HCT116 (cell line): Measurements from ENCODE around the gene RAB11A. TPM values are rescaled to one million over a fixed set of nuclear protein-coding genes. Genes with fewer than 3 reads are reported as not detected.

Experiments
- ATAC-seq: fragments of 200-7000 bp; cut with Tn5 transposase; 2 replicates; pipeline ENCODE4 v1.9.1; 2020; ENCODE audit warnings: mild to moderate bottlenecking, moderate library complexity
- BruUV-seq: library from RNA; stranded (reverse); fragments of 400-500 nt; replicated peaks from 2 replicates; lab custom pipeline; 2021; lab: Mats Ljungman, UMichigan
- CTCF ChIA-PET: fragments of 300-600 bp; sonication (Branson Sonifier 250); formaldehyde crosslinking; loops from one replicate; lab custom pipeline; 2021; ENCODE audit warnings: antibody characterized with exemption; lab: Charles Lee
- POLR2A ChIA-PET: fragments of 300-600, 350-600 bp; sonication (Branson Sonifier 250); formaldehyde crosslinking; loops from one replicate; lab custom pipeline; 2021; ENCODE audit warnings: antibody characterized with exemption; lab: Charles Lee
- RAD21 ChIA-PET, 2 experiments: fragments of 300-600 bp; sonication (Branson Sonifier 250); formaldehyde crosslinking; loops; one replicate each; lab custom pipeline; 2023; ENCODE audit warnings: low total read pairs in 2 of 2; ENCODE audit not compliant: uncharacterized antibody in 2 of 2, unreplicated experiment in 2 of 2, low non-redundant PET in 1 of 2; lab: Charles Lee
- DNase-seq: peaks from one replicate; pipeline ENCODE4 v3.0.0-alpha.2; 2010; ENCODE audit warnings: low read depth, low spot score
- H2AFZ ChIP-seq: fragments of 200-600 bp; shearing (Covaris generic), sonication (generic); 2 replicates; pipeline ENCODE4 v1.6.1; 2017; ENCODE audit warnings: low read depth, mixed run types, mixed read lengths, antibody characterized with exemption, low read length; ENCODE audit not compliant: poor library complexity, severe bottlenecking
- H3K27ac ChIP-seq: 2 replicates; pipeline ENCODE4 v1.5.1; 2012; ENCODE audit warnings: low read depth, low read length
- H3K27me3 ChIP-seq: fragments of 200-600 bp; sonication (generic); 2 replicates; pipeline ENCODE4 v1.6.1; 2016; ENCODE audit warnings: mixed run types, low read length, mixed read lengths; ENCODE audit not compliant: insufficient read depth
- H3K36me3 ChIP-seq, 2 experiments: fragments of 200-500 bp in 1 of 2; fragments of 200-600 bp in 1 of 2; sonication (Bioruptor generic) in 1 of 2; sonication (generic) in 1 of 2; 2 replicates each; pipeline versions ENCODE4 v1.5.1 to v1.6.1; 2014 to 2016; ENCODE audit warnings: low read length in 2 of 2, inconsistent platforms in 1 of 2, mixed read lengths in 1 of 2, mixed run types in 1 of 2; ENCODE audit not compliant: insufficient read depth in 2 of 2, control insufficient read depth in 1 of 2
- H3K4me1 ChIP-seq, 2 experiments: fragments of 200-600 bp in 1 of 2; sonication (generic) in 1 of 2; 2 replicates each; pipeline versions ENCODE4 v1.5.1 to v1.6.1; 2012 to 2017; ENCODE audit warnings: low read length in 2 of 2, inconsistent platforms in 1 of 2, mild to moderate bottlenecking in 1 of 2, mixed read lengths in 1 of 2, mixed run types in 1 of 2, moderate library complexity in 1 of 2; ENCODE audit not compliant: insufficient read depth in 2 of 2, control insufficient read depth in 1 of 2
- H3K4me2 ChIP-seq: fragments of 200-600 bp; sonication (generic); 2 replicates; pipeline ENCODE4 v1.6.1; 2017; ENCODE audit warnings: mixed run types, low read length, mixed read lengths
- H3K4me3 ChIP-seq, 2 experiments: fragments of 200-600 bp in 1 of 2; sonication (generic) in 1 of 2; replicated peaks in 1 of 2; 2 replicates each; pipeline ENCODE4 v1.5.1; 2011 to 2016; ENCODE audit warnings: low read length in 2 of 2, control low read depth in 1 of 2, low read depth in 1 of 2, mild to moderate bottlenecking in 1 of 2, mixed read lengths in 1 of 2, mixed run types in 1 of 2
- H3K79me2 ChIP-seq: fragments of 200-600 bp; sonication (generic); 2 replicates; pipeline ENCODE4 v1.6.1; 2017; ENCODE audit warnings: mild to moderate bottlenecking, mixed run types, low read length, moderate library complexity, mixed read lengths; ENCODE audit not compliant: insufficient read depth
- H3K9ac ChIP-seq: fragments of 200-600 bp; sonication (generic); 2 replicates; pipeline ENCODE4 v1.6.1; 2016; ENCODE audit warnings: low read length, mixed read lengths
- H3K9me2 ChIP-seq: fragments of 200-600 bp; sonication (generic), shearing (Covaris generic); 2 replicates; pipeline ENCODE4 v1.6.1; 2017; ENCODE audit warnings: mixed run types, mild to moderate bottlenecking, moderate library complexity; ENCODE audit not compliant: insufficient read depth
- H3K9me3 ChIP-seq, 2 experiments: fragments of 200-500 bp in 1 of 2; fragments of 200-600 bp in 1 of 2; sonication (Bioruptor generic) in 1 of 2; sonication (generic) in 1 of 2; 2 replicates each; pipeline ENCODE4 v1.6.1; 2014 to 2017; ENCODE audit warnings: low read length in 2 of 2, mixed read lengths in 2 of 2, inconsistent platforms in 1 of 2, low read depth in 1 of 2, mild to moderate bottlenecking in 1 of 2, mixed run types in 1 of 2, moderate library complexity in 1 of 2; ENCODE audit not compliant: control insufficient read depth in 1 of 2, insufficient read depth in 1 of 2
- H4K20me1 ChIP-seq: fragments of 200-600 bp; sonication (generic), shearing (Covaris generic); 2 replicates; pipeline ENCODE4 v1.6.1; 2017; ENCODE audit warnings: mixed run types, mild to moderate bottlenecking, moderate library complexity; ENCODE audit not compliant: insufficient read depth
- CBX3 ChIP-seq: IDR thresholded peaks from 2 replicates; pipeline ENCODE4 v1.6.1; 2012; ENCODE audit warnings: low read depth
- CEBPB ChIP-seq: IDR thresholded peaks from 2 replicates; pipeline ENCODE4 v1.6.1; 2012; ENCODE audit warnings: low read depth
- EGR1 ChIP-seq: IDR thresholded peaks from 2 replicates; pipeline ENCODE4 v1.6.1; 2012; ENCODE audit warnings: low read depth
- EZH2phosphoT487 ChIP-seq: fragments of 200-600 bp; IDR thresholded peaks from 2 replicates; pipeline ENCODE4 v1.6.1; 2018; ENCODE audit warnings: antibody characterized with exemption, borderline replicate concordance
- JUND ChIP-seq: IDR thresholded peaks from 2 replicates; pipeline ENCODE4 v1.6.1; 2012
- POLR2AphosphoS5 ChIP-seq: IDR thresholded peaks from 2 replicates; pipeline ENCODE4 v1.6.1; 2011; ENCODE audit warnings: mild to moderate bottlenecking, low read depth, low read length, moderate library complexity
- RAD21 ChIP-seq: IDR thresholded peaks from 2 replicates; pipeline ENCODE4 v1.6.1; 2012; ENCODE audit warnings: low read depth, mild to moderate bottlenecking
- SIN3A ChIP-seq: IDR thresholded peaks from 2 replicates; pipeline ENCODE4 v1.6.1; 2012; ENCODE audit warnings: low read depth
- intact Hi-C: fragments of 100-400 bp; cut with micrococcal nuclease; formaldehyde crosslinking; loops from 2 replicates; pipeline ENCODE4 v1.10.0; 2022
- total RNA-seq: library from RNA; stranded (reverse); gene quantifications from one replicate; pipeline ENCODE4 v1.2.1, GENCODE V29; 2021; ENCODE audit not compliant: unreplicated experiment
- TF ChIP-seq, protein P1 (sequence below), 3 experiments: fragments of 200-600 bp in 1 of 3; sonication (generic) in 1 of 3; IDR thresholded peaks in 2 of 3; conservative IDR thresholded peaks in 1 of 3; 2 replicates each; pipeline ENCODE4 v1.5.1; 2012 to 2017; ENCODE audit warnings: low read depth in 2 of 3, low read length in 2 of 3, antibody characterized with exemption in 1 of 3, borderline replicate concordance in 1 of 3, control low read depth in 1 of 3, mild to moderate bottlenecking in 1 of 3, mixed read lengths in 1 of 3, mixed run types in 1 of 3, moderate library complexity in 1 of 3; ENCODE audit not compliant: insufficient read depth in 1 of 3
- TF ChIP-seq, protein P2 (sequence below): IDR thresholded peaks from 2 replicates; pipeline ENCODE4 v1.6.1; 2012
- TF ChIP-seq, protein P3 (sequence below): IDR thresholded peaks from 2 replicates; pipeline ENCODE4 v1.6.1; 2011; ENCODE audit warnings: mild to moderate bottlenecking, low read length, moderate library complexity; ENCODE audit not compliant: insufficient replicate concordance; ENCODE audit errors: extremely low read depth

Gene RAB11A
- total RNA-seq, 1 experiment from 2014 or later = 234 TPM

DNA sequence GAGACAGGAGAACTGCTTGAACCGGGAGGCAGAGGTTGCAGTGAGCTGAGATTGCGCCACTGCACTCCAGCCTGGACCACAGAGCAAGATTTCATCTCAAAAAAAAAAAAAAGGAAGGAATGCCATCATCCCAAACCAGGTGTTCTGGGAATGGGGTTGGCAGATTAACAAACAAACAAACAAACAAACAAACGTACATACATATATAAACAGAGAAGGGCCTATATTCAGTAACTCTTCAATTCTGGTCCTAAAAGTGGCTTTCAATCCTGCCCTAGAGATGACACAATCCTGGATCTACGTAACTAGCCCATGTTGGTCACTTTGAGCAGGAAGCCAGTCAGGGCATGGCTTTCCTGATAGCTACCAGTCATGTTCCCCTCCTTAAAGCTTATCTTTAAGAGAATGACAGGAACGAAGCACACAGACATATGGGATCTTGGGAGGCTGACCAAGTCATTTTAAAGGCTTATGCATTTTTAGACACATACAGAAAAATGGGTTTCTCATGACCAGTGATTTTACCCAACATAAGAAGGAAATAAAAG lies 29.9 kb upstream of the RAB11A start:
- Histone ChIP-seq H2AFZ (no peak overlapping the region), H3K9me2 (no peaks in the 10 kb centered on the region), H3K4me1 (no peaks in the 10 kb centered on the region), H3K4me3 (no peak overlapping the region), H3K27ac (no peak overlapping the region), H3K9ac (no peak overlapping the region), H3K4me2 (no peak overlapping the region), H3K27me3 (no peaks in the 10 kb centered on the region), H4K20me1 (no peaks in the 10 kb centered on the region), H3K36me3 (no peaks in the 10 kb centered on the region), H3K9me3 (no peaks in the 10 kb centered on the region), H3K79me2 (no peaks in the 10 kb centered on the region)
- no peak for ATAC-seq
- BruUV-seq = no TSS peak
- ChIA-PET POLR2A (no interaction called here), RAD21 (no interaction called here), CTCF (interaction anchor here (0.9 kb wide), 1 partner anchor 17 kb away, joined by 3 read pairs; no protein-coding TSS in a partner anchor)
- no peak for DNase-seq
- TF ChIP-seq POLR2AphosphoS5 (no peak), RAD21 (no peak), EZH2phosphoT487 (no peak), JUND (no peak), CEBPB (no peak), CBX3 (no peak), EGR1 (no peak), SIN3A (no peak)
- TF ChIP-seq, protein P1, sequence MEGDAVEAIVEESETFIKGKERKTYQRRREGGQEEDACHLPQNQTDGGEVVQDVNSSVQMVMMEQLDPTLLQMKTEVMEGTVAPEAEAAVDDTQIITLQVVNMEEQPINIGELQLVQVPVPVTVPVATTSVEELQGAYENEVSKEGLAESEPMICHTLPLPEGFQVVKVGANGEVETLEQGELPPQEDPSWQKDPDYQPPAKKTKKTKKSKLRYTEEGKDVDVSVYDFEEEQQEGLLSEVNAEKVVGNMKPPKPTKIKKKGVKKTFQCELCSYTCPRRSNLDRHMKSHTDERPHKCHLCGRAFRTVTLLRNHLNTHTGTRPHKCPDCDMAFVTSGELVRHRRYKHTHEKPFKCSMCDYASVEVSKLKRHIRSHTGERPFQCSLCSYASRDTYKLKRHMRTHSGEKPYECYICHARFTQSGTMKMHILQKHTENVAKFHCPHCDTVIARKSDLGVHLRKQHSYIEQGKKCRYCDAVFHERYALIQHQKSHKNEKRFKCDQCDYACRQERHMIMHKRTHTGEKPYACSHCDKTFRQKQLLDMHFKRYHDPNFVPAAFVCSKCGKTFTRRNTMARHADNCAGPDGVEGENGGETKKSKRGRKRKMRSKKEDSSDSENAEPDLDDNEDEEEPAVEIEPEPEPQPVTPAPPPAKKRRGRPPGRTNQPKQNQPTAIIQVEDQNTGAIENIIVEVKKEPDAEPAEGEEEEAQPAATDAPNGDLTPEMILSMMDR (IDR thresholded peaks at IDR 0.05 in 2 of 3, conservative IDR thresholded peaks at IDR 0.05 in 1 of 3; ENCODE audit: borderline replicate concordance in 1 of 3, insufficient read depth in 1 of 3, low read depth in 2 of 3, low read length in 2 of 3) = no peak
- TF ChIP-seq, protein P2, sequence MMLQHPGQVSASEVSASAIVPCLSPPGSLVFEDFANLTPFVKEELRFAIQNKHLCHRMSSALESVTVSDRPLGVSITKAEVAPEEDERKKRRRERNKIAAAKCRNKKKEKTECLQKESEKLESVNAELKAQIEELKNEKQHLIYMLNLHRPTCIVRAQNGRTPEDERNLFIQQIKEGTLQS = no peak
- TF ChIP-seq, protein P3, sequence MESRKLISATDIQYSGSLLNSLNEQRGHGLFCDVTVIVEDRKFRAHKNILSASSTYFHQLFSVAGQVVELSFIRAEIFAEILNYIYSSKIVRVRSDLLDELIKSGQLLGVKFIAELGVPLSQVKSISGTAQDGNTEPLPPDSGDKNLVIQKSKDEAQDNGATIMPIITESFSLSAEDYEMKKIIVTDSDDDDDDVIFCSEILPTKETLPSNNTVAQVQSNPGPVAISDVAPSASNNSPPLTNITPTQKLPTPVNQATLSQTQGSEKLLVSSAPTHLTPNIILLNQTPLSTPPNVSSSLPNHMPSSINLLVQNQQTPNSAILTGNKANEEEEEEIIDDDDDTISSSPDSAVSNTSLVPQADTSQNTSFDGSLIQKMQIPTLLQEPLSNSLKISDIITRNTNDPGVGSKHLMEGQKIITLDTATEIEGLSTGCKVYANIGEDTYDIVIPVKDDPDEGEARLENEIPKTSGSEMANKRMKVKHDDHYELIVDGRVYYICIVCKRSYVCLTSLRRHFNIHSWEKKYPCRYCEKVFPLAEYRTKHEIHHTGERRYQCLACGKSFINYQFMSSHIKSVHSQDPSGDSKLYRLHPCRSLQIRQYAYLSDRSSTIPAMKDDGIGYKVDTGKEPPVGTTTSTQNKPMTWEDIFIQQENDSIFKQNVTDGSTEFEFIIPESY = no peak
- intact Hi-C loops = loop anchor here (5.0 to 10.0 kb wide), 2 partner anchors 242 to 525 kb away; no protein-coding TSS in a partner anchor
